GM12892 (cell line): Measurements from ENCODE around the gene TDRD6. TPM values are rescaled to one million over a fixed set of nuclear protein-coding genes. Genes with fewer than 3 reads are reported as not detected.
A peak's percentile ranks its signal among the peaks of the same experiment; 100 is the strongest.
"Not testable (repeated sequence)": the region's sequence is repeated elsewhere in the genome, so short reads cannot be mapped to it uniquely, and the experiment has no call there.

Experiments
- DNase-seq: peaks from one replicate; pipeline ENCODE4 v3.0.0; 2011; ENCODE audit not compliant: insufficient read length
- FAIRE-seq: peaks from 2 replicates; lab custom pipeline; 2011; peaks lifted over from hg19 to GRCh38; lab: Jason Lieb, UNC
- POLR2A ChIP-seq: IDR thresholded peaks from 2 replicates; pipeline ENCODE4 v1.6.1; 2011; ENCODE audit warnings: low read depth, low read length, control low read depth
- POLR2AphosphoS5 ChIP-seq: IDR thresholded peaks from 2 replicates; pipeline ENCODE4 v1.6.1; 2011; ENCODE audit warnings: low read depth, low read length, control low read depth
- TAF1 ChIP-seq: IDR thresholded peaks from 2 replicates; pipeline ENCODE4 v1.6.1; 2011; ENCODE audit warnings: low read depth, mild to moderate bottlenecking, control low read depth, low read length, borderline replicate concordance
- polyA plus RNA-seq: library from polyadenylated mRNA; unstranded; fragments of >200 nt; gene quantifications from one replicate; pipeline ENCODE4 v1.2.1, GENCODE V29; 2012; ENCODE audit warnings: missing spikeins, inconsistent platforms; ENCODE audit not compliant: missing spikeins

TDRD6 gene, protein sequence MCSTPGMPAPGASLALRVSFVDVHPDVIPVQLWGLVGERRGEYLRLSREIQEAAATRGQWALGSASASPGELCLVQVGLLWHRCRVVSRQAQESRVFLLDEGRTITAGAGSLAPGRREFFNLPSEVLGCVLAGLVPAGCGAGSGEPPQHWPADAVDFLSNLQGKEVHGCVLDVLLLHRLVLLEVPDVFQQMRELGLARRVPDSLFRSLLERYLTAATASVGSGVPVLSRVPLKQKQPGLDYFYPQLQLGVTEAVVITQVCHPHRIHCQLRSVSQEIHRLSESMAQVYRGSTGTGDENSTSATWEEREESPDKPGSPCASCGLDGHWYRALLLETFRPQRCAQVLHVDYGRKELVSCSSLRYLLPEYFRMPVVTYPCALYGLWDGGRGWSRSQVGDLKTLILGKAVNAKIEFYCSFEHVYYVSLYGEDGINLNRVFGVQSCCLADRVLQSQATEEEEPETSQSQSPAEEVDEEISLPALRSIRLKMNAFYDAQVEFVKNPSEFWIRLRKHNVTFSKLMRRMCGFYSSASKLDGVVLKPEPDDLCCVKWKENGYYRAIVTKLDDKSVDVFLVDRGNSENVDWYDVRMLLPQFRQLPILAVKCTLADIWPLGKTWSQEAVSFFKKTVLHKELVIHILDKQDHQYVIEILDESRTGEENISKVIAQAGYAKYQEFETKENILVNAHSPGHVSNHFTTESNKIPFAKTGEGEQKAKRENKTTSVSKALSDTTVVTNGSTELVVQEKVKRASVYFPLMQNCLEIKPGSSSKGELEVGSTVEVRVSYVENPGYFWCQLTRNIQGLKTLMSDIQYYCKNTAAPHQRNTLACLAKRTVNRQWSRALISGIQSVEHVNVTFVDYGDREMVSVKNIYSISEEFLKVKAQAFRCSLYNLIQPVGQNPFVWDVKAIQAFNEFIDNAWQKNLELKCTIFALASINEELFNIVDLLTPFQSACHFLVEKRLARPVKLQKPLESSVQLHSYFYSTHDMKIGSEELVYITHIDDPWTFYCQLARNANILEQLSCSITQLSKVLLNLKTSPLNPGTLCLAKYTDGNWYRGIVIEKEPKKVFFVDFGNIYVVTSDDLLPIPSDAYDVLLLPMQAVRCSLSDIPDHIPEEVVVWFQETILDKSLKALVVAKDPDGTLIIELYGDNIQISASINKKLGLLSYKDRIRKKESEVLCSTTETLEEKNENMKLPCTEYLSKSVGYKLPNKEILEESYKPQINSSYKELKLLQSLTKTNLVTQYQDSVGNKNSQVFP (N-terminal part only)
- polyA plus RNA-seq = not detected

DNA sequence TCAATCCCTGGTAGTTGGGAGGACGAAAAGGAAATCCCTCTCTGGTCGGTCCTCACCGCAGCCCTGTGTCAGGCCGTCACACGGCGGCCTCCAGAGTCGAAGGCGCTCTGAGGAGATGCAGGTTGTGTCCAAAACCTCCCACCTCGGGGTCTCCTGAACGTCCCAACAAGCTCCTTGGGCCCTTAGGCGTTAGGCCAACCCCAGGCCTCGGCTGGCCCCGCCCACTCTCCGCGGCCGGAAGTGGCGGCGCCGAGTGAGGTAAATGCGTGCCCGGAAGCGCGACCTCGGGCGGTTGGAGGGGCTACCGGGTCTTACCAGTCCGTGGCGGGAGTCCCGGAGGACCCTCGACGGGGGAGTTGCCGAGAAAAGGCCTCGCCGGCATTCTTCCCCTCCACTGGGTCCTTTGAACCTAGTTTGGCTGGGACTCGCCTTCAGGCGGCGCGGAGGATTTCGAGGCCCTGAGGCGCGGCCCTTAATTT is at the start of gene TDRD6:
TSS of gene TDRD6 (plus strand) at position 267 of the 479 bp plus-strand sequence. CDS start 244 bp downstream, outside the sequence.
- no peak for TF ChIP-seq POLR2AphosphoS5
- no peak for TF ChIP-seq TAF1
- no peak for TF ChIP-seq POLR2A
- FAIRE-seq (no peak), DNase-seq (no peak)

DNA sequence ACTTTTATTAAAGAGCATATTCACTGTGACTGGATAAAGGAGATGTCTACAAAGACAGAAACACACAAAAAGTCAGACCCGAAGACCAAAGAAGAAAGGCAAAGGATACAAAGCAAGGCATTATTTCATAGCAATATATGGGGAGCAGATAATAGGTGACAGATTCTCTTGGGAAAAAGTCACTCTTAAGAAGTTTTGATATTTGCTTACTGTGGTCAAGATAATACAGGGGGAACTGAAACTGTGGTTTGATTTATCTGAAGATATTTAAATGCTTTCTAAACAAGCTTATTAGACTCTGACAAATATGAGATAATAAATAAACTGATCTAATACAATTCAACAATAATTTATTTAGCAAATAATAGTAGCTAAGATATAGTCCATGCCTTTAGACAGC is 49.8 kb upstream of the TDRD6 start:
- TF ChIP-seq TAF1 (no peak), POLR2A (no peak), POLR2AphosphoS5 (no peak)
- FAIRE-seq = no peak
- DNase-seq = no peak

DNA sequence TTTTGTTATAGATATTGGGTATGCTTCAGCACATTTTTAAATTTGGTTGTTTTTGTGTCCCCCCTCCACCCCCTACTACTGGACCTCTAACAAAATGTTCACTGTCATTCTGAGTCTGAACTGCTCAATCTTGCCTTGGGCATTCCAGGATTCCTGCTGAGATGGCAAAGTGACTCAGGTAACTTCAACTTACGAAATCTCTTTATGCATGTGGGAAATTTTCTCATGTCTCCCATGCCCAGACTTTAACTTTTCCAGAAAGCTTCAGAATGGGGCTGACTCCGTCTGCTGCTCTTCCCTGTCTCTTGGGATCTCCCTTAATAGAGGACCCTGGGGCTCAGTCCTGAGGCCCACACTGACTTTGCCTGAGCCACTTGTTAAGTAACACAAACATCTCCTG is 49.0 kb upstream of the TDRD6 start:
- no peak for FAIRE-seq
- no peak for TF ChIP-seq POLR2A
- TF ChIP-seq POLR2AphosphoS5 = no peak
- TF ChIP-seq TAF1 = no peak

DNA sequence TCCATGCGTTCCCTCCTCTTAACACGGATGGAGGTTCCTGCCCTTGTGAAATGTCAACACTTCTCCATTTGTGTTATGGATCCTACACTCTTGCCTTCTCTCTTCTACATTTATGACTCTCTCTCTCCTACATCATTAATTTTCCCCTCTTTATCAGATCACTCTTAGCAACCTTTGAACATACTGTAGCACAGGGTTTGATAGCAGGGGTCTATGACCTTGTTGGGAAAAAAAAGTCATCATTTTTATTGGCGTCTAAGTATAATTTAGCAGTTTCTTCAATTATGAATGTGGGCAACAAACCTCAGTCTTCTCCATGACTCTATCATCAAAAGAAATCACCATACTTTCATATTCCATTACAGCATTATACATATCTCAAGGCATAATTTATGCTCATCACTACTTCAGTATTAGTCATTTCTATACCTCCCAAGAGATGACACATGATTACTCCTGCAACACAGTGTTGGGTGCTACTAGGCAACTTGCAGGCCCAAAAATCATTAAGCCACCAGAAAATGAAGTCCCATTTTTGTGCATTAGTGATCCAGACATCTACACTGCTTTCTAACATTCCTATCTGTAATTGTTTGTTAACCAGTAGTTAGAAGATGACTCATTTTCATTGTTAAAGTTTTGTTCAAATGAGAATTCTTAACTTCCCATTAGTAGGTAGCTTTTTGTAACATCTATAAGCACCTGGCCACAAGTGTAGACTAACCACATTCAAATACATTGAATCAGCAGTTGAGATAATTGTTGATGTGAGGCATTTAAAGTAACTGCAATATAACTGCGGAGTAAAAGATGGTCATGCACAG is 44.5 kb upstream of the TDRD6 start:
- FAIRE-seq (no peak), DNase-seq (no peak)
- TF ChIP-seq POLR2A (no peak), POLR2AphosphoS5 (no peak)

More for the DNA sequence above, 49.0 kb upstream of the TDRD6 start:
- no peak for DNase-seq

DNA sequence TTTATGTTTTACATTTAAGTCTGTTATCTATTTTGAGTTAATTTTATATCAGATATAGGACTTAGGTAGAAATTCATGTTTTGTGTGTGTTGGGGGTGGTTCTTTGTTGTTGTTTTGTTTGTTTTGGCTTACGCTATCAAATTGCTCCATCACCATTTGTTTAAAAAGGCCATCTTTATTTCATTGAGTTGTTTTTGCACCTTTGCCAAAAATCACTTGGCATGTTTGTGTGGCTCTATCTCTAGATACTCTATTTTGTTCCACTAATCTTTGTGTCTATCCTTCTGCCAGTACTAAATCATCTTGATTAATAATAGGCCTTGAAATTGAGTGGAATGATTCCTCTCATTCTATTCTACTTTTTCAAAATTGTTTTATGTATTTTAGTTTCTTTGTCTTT is 42.4 kb upstream of the TDRD6 start:
- no peak for DNase-seq
- TF ChIP-seq POLR2AphosphoS5 (no peak), POLR2A (no peak), TAF1 (no peak)
- FAIRE-seq = no peak

DNA sequence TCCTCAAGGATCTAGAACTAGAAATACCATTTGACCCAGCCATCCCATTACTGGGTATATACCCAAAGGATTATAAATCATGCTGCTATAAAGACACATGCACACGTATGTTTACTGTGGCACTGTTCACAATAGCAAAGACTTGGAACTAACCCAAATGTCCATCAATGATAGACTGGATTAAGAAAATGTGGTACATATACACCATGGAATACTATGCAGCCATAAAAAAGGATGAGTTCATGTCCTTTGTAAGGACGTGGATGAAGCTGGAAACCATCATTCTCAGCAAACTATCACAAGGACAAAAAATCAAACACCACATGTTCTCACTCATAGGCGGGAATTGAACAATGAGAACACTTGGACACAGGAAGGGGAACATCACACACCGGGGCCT is 39.6 kb upstream of the TDRD6 start:
- not testable (repeated sequence) for DNase-seq, FAIRE-seq

DNA sequence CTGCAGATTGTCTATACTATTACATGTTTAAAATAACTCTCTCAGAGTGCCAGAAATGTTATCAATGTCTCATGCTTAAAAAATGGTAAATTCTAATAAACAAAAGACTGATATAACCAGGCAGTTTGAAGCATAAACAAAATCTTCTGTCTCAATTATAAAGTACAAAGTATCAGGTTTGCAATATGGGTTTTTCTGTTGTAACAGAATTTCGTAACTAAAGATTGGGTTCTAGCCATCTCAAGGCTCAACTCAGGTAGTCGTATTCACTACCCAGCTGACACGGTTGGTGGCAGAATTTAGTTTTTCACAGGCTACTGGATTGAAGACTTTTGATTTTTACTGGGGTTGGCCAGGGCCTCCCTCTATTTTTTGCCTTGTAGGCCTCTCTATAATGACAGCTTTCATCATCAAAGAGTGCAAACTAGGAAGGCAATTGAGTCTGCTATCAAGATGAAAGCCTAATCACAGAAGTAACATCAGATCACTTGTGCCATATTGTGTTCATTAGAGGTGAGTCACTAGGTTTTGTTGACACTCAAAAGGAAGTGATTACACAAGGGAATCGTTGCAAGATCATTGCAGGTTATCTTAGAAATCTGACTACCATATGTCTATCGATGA is 38.7 kb upstream of the TDRD6 start:
- no peak for DNase-seq
- no peak for TF ChIP-seq POLR2A
- no peak for TF ChIP-seq POLR2AphosphoS5
- no peak for TF ChIP-seq TAF1
- FAIRE-seq = no peak

DNA sequence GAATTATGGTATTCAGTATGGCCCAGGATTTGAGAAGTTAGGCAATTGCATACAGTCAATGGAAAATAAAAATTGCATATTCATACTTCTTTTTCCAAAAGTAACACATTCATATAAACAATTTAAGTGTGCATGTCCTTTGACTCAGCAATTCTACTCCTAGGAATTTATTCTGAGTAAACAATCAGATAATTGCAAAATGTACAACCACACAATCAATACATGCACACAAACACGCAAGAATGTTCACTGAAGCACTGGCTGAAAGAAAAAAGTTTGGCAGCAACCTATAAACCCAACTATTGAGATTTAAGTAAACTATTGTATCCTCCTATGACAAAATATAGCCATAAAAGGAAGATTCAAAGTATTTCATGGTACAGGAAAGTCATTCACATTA is 36.7 kb upstream of the TDRD6 start:
- DNase-seq (no peak), FAIRE-seq (no peak)
- TF ChIP-seq POLR2AphosphoS5 (no peak), POLR2A (no peak), TAF1 (no peak)

DNA sequence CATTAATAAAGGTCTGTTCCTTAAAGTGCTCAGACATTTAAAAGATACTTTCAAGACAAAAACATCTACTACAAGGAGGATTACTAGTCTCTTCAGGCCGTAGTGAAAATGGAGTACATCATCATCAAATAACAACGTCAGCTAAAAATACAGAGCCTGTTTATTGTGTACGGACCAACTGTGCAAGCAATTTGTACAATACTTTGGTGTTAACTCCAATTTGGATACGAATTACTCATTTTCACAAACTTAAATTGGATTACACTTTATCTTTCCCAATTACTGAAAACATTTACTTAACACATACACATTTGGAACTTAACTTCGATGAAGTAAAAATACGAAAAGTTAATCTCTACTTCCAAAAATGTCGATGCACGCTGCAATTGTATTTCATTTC is 35.9 kb upstream of the TDRD6 start:
- FAIRE-seq (no peak), DNase-seq (no peak)
- TF ChIP-seq POLR2AphosphoS5 (no peak), TAF1 (no peak), POLR2A (no peak)

DNA sequence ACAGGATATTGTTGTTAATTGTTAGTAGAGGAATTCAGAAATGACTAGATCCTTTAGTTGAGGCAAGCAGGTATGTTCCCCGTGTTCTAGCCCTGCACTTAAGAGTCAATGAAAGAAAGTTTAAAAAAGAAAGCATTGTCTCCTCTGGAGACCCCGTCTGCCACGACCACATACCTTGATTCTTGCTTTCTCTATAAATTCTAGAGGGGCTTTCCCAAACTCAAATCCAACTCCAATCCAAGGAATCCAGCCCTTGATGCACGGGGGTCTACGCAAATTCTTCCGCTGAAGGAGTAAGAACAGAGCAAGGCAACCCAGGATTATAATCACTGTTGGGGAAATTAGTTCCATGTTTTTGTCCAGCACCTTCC is 35.5 kb upstream of the TDRD6 start:
- FAIRE-seq = peak; percentile 38
- TF ChIP-seq TAF1 (no peak), POLR2AphosphoS5 (no peak), POLR2A (no peak)
- no peak for DNase-seq
